A204.1 (cell line): Measurements from ENCODE around the gene NAPSA.
"Not testable (repeated sequence)": the region's sequence is repeated elsewhere in the genome, so short reads cannot be mapped to it uniquely, and the experiment has no call there.

ENCODE experiments used
- FAIRE-seq: peaks from 2 replicates; lab custom pipeline; 2012; peaks lifted over from hg19 to GRCh38; lab: Jason Lieb, UNC

Gene NAPSA

GRCh38 chr19:50358483-50359327 lies 6.7 kb downstream of the NAPSA start:
- no peak for FAIRE-seq

GRCh38 chr19:50357178-50358100 lies 8.0 kb downstream of the NAPSA start:
- FAIRE-seq: no peak

- no peak for FAIRE-seq
Measured at GRCh38 chr19:50356691-50357177, 8.7 kb downstream of the NAPSA start.

- not testable (repeated sequence) for FAIRE-seq
Measured at GRCh38 chr19:50353487-50353880, 12.0 kb downstream of the NAPSA start.

- FAIRE-seq: no peak
Measured at GRCh38 chr19:50352242-50352641, 13.2 kb downstream of the NAPSA start.

GRCh38 chr19:50349277-50350057 lies 16.0 kb downstream of the NAPSA start:
- no peak for FAIRE-seq

- not testable (repeated sequence) for FAIRE-seq
Measured at GRCh38 chr19:50347089-50347581, 18.3 kb downstream of the NAPSA start.

GRCh38 chr19:50344661-50345318 lies 20.6 kb downstream of the NAPSA start:
- no peak for FAIRE-seq

- FAIRE-seq: no peak
Measured at GRCh38 chr19:50341091-50341564, 24.3 kb downstream of the NAPSA start.

- FAIRE-seq: no peak
Measured at GRCh38 chr19:50340331-50340730, 25.1 kb downstream of the NAPSA start.

GRCh38 chr19:50337031-50337430 lies 28.4 kb downstream of the NAPSA start:
- FAIRE-seq: not testable (repeated sequence)

- no peak for FAIRE-seq
Measured at GRCh38 chr19:50334741-50335421, 30.6 kb downstream of the NAPSA start.

GRCh38 chr19:50333737-50334617 lies 31.5 kb downstream of the NAPSA start:
- no peak for FAIRE-seq

- no peak for FAIRE-seq
Measured at GRCh38 chr19:50333235-50333736, 32.2 kb downstream of the NAPSA start.

GRCh38 chr19:50332244-50333038 lies 33.0 kb downstream of the NAPSA start:
- FAIRE-seq: no peak

- no peak for FAIRE-seq
Measured at GRCh38 chr19:50331994-50332243, 33.5 kb downstream of the NAPSA start.

- no peak for FAIRE-seq
Measured at GRCh38 chr19:50331221-50331993, 34.0 kb downstream of the NAPSA start.
